K562 (cell line): ENCODE data around the gene PCSK1. TPM values are rescaled to one million over a fixed set of nuclear protein-coding genes. Genes with fewer than 3 reads are reported as not detected.

Experiments
- ATAC-seq: fragments of 200-7000 bp; cut with Tn5 transposase; 3 replicates; pipeline ENCODE4 v1.9.1; 2020; ENCODE audit warnings: moderate library complexity
- BruUV-seq: library from RNA; stranded (reverse); fragments of 400-500 nt; replicated peaks from 2 replicates; lab custom pipeline; 2021; lab: Mats Ljungman, UMichigan
- CTCF ChIA-PET: fragments of 300-600 bp; formaldehyde crosslinking; extraction: SDS; loops from one replicate; lab custom pipeline; 2021; ENCODE audit warnings: low intra/inter-chr PET ratio; lab: Yijun Ruan, JAX
- POLR2A ChIA-PET: fragments of 300-600, 350-650 bp; sonication (Branson Sonifier 250); formaldehyde crosslinking; extraction: SDS; loops from one replicate; lab custom pipeline; 2021; ENCODE audit warnings: antibody characterized with exemption, inconsistent platforms; lab: Yijun Ruan, JAX
- DNase-seq, 4 experiments: peaks; one replicate each; pipeline versions ENCODE4 v3.0.0 to v3.0.0-alpha.2; 2011 to 2018; ENCODE audit warnings: low spot score in 3 of 4, mixed read lengths in 3 of 4; ENCODE audit errors: extremely low read depth in 1 of 4
- FAIRE-seq: peaks from 2 replicates; lab custom pipeline; 2011; peaks lifted over from hg19 to GRCh38; lab: Jason Lieb, UNC
- H2AFZ ChIP-seq: 2 replicates; pipeline ENCODE4 v1.6.0; 2011; ENCODE audit warnings: low read depth, low read length, control low read depth, inconsistent platforms
- H3K27ac ChIP-seq: fragments of 200-600 bp; 3 replicates; pipeline ENCODE4 v1.8.0; 2011; ENCODE audit warnings: low read depth, mild to moderate bottlenecking, control low read depth, inconsistent platforms, low read length, moderate library complexity, mixed read lengths; ENCODE audit errors: extremely low read depth
- H3K27me3 ChIP-seq, 2 experiments: fragments of 300-600 bp in 1 of 2; 2 replicates in 1 of 2; 3 replicates in 1 of 2; pipeline versions ENCODE4 v1.6.0 to v1.8.0; 2011; ENCODE audit warnings: inconsistent platforms in 2 of 2, low read length in 2 of 2, mild to moderate bottlenecking in 1 of 2, mixed read lengths in 1 of 2, moderate library complexity in 1 of 2; ENCODE audit not compliant: control insufficient read depth in 2 of 2, insufficient read depth in 2 of 2
- H3K36me3 ChIP-seq: fragments of 300-600 bp; 3 replicates; pipeline ENCODE4 v1.8.0; 2011; ENCODE audit warnings: mild to moderate bottlenecking, low read length, inconsistent platforms; ENCODE audit not compliant: control insufficient read depth, insufficient read depth
- H3K4me1 ChIP-seq, 2 experiments: fragments of 200-600 bp in 1 of 2; replicated peaks in 1 of 2; 2 replicates in 1 of 2; 3 replicates in 1 of 2; pipeline versions ENCODE4 v1.5.1 to v1.8.0; 2011; ENCODE audit warnings: inconsistent platforms in 2 of 2, low read length in 2 of 2, mild to moderate bottlenecking in 1 of 2, mixed read lengths in 1 of 2, moderate library complexity in 1 of 2; ENCODE audit not compliant: control insufficient read depth in 2 of 2, insufficient read depth in 2 of 2
- H3K4me2 ChIP-seq: 2 replicates; pipeline ENCODE4 v1.6.1; 2011; ENCODE audit warnings: low read length, control low read depth, inconsistent platforms, mixed read lengths; ENCODE audit not compliant: insufficient read depth
- H3K4me3 ChIP-seq: fragments of 200-600 bp; sonication (generic), shearing (Covaris generic); 2 replicates; pipeline ENCODE4 v1.5.1; 2016; ENCODE audit warnings: control low read depth, inconsistent platforms
- H3K79me2 ChIP-seq: fragments of 200-600 bp; 3 replicates; pipeline ENCODE4 v1.8.0; 2011; ENCODE audit warnings: low read length, inconsistent platforms; ENCODE audit not compliant: control insufficient read depth, insufficient read depth
- H3K9ac ChIP-seq, 2 experiments: 2 replicates each; pipeline versions ENCODE4 v1.6.0 to v1.6.1; 2011; ENCODE audit warnings: low read depth in 2 of 2, low read length in 2 of 2, control low read depth in 1 of 2, inconsistent platforms in 1 of 2, mild to moderate bottlenecking in 1 of 2, mixed read lengths in 1 of 2; ENCODE audit not compliant: insufficient read depth in 1 of 2
- H3K9me1 ChIP-seq: one replicate; pipeline ENCODE4 v1.6.0; 2011; ENCODE audit warnings: inconsistent platforms, mild to moderate bottlenecking, low read length, moderate library complexity; ENCODE audit not compliant: control insufficient read depth, insufficient read depth
- H3K9me3 ChIP-seq: replicated peaks from 2 replicates; pipeline ENCODE4 v1.5.1; 2011; ENCODE audit warnings: low read depth, low read length, inconsistent platforms; ENCODE audit not compliant: control insufficient read depth, insufficient read depth
- H4K20me1 ChIP-seq: replicated peaks from 2 replicates; pipeline ENCODE4 v1.6.1; 2011; ENCODE audit warnings: low read length, inconsistent platforms, mixed read lengths; ENCODE audit not compliant: control insufficient read depth, insufficient read depth
- RBM14 ChIP-seq: fragments of 200-400 bp; formaldehyde crosslinking; IDR thresholded peaks from 2 replicates; pipeline ENCODE4 v1.6.1; 2018; ENCODE audit warnings: low read depth, mild to moderate bottlenecking, low read length, moderate library complexity, borderline replicate concordance; ENCODE audit not compliant: insufficient read depth
- ZNF133 ChIP-seq: fragments of 250-450 bp; sonication (Bioruptor Pico); IDR thresholded peaks from 2 replicates; pipeline ENCODE4 v1.4.0; 2020; ENCODE audit warnings: mild to moderate bottlenecking
- ZNF512 ChIP-seq: IDR thresholded peaks from 2 replicates; pipeline ENCODE4 v1.6.1; 2016; ENCODE audit warnings: missing genetic modification characterization, missing compliant biosample characterization
- ZNF764 ChIP-seq: fragments of 250-450 bp; sonication (Bioruptor Pico); IDR thresholded peaks from 2 replicates; pipeline ENCODE4 v1.4.0; 2020; ENCODE audit warnings: low read depth, mild to moderate bottlenecking, moderate library complexity
- ZNF79 ChIP-seq: fragments of 250-450 bp; sonication (Bioruptor Pico); IDR thresholded peaks from 2 replicates; pipeline ENCODE4 v1.4.0; 2020; ENCODE audit warnings: low read depth, mild to moderate bottlenecking, moderate library complexity
- WGBS: fragments of 100-300 bp; shearing (Covaris generic); methylation state at CpG from one replicate; pipeline ENCODE4 v1.1.6; 2016; ENCODE audit warnings: low coverage, mixed read lengths; ENCODE audit not compliant: insufficient coverage; ENCODE audit errors: missing lambda C conversion rate; 5-methylcytosine and 5-hydroxymethylcytosine counted together
- in situ Hi-C: fragments of 300-500 bp; cut with MboI; formaldehyde crosslinking; loops from 4 replicates; pipeline ENCODE4 v1.15.0; 2018; ENCODE audit warnings: inconsistent platforms, mixed read lengths
- intact Hi-C: fragments of 100-400 bp; cut with micrococcal nuclease; formaldehyde crosslinking; loops from 2 replicates; pipeline ENCODE4 v1.14.2; 2022
- polyA plus RNA-seq, 8 experiments: library from polyadenylated mRNA; depleted of rRNA in 4 of 8; stranded (reverse) in 5 of 8; unstranded in 3 of 8; fragments of >200 nt; fragmentation: Nextera tagmentation in 2 of 8; fragmentation: Illumina TruSeq in 1 of 8; extraction: Ambion mirVana in 2 of 8; extraction: Trizol in 1 of 8; gene quantifications; 2 replicates each; pipeline versions ENCODE4 v1.2.1 to v1.2.3, GENCODE V29; 2011 to 2014; ENCODE audit warnings: inconsistent platforms in 1 of 8, missing spikeins in 1 of 8
- total RNA-seq, 7 experiments: library from RNA; depleted of rRNA in 6 of 7; stranded (reverse); fragments of >200 nt in 6 of 7; fragmentation: Illumina TruSeq in 2 of 7; extraction: Trizol in 2 of 7; gene quantifications; 2 replicates each; pipeline versions ENCODE4 v1.2.1 to v1.2.3, GENCODE V29; 2011 to 2021; ENCODE audit warnings: low replicate concordance in 1 of 7

PCSK1 gene
- total and polyA plus RNA-seq, 9 of the 15 experiments (the other 6 are each of a cell fraction or from before 2014, with no cell fraction given) = not detected

DNA sequence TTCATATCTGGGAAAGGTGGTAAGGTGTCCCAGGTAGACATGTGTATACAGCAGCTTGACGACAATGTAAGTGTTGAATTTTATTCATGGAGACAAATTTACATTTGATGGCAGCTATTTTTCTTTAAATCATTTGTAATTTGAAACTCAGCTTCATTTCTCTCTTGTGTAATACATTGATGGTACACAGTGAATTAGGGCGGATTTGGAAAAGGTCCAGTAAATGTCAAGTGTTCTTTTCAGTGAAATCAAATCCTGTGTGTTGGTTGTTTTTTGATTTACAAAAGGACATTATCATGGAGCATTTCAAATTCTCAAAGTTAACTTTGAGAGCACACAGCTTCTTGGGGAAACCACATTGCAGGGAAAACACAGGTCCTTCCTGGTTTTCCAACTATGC is 30.0 kb upstream of the PCSK1 start:
- no peak for FAIRE-seq
- Histone ChIP-seq H3K4me1 (no peaks in the 10 kb centered on the region), H3K9me3 (no peaks in the 10 kb centered on the region), H2AFZ (no peak overlapping the region), H3K36me3 (no peaks in the 10 kb centered on the region), H3K27ac (no peak overlapping the region), H3K4me2 (no peak overlapping the region), H4K20me1 (no peaks in the 10 kb centered on the region), H3K9me1 (no peaks in the 10 kb centered on the region), H3K9ac (no peak overlapping the region), H3K4me3 (no peak overlapping the region), H3K27me3 (no peaks in the 10 kb centered on the region), H3K79me2 (no peaks in the 10 kb centered on the region)
- ChIA-PET CTCF (no interaction called here), POLR2A (no interaction called here)
- in situ Hi-C loops = no loop called here
- intact Hi-C loops = no loop called here
- BruUV-seq = no TSS peak
- no peak for DNase-seq
- no peak for ATAC-seq
- no peak for TF ChIP-seq ZNF512
- TF ChIP-seq RBM14 = no peak
- no peak for TF ChIP-seq ZNF133 (CRISPR knock-in tag)
- no peak for TF ChIP-seq ZNF79 (CRISPR knock-in tag)
- no peak for TF ChIP-seq ZNF764 (CRISPR knock-in tag)
- 0% methylated on average over 2 of the region's 2 CpGs for WGBS
